BE2C (cell line): ENCODE data around the gene AIMP2.
"Not testable (repeated sequence)": the region's sequence is repeated elsewhere in the genome, so short reads cannot be mapped to it uniquely, and the experiment has no call there.

Experiments
- DNase-seq: peaks from one replicate; pipeline ENCODE4 v3.0.0-alpha.2; 2020
- H3K27me3 ChIP-seq: fragments of 250-450 bp; sonication (Bioruptor Pico); 2 replicates; pipeline ENCODE4 v1.5.1; 2020; ENCODE audit warnings: mild to moderate bottlenecking
- H3K36me3 ChIP-seq: fragments of 250-450 bp; sonication (Bioruptor Pico); 2 replicates; pipeline ENCODE4 v1.5.1; 2020; ENCODE audit warnings: mild to moderate bottlenecking
- H3K4me1 ChIP-seq: fragments of 250-450 bp; sonication (Bioruptor Pico); 2 replicates; pipeline ENCODE4 v1.5.1; 2020
- H3K4me3 ChIP-seq: 2 replicates; pipeline ENCODE4 v1.5.1; 2011; ENCODE audit warnings: low read depth, low read length
- H3K9me3 ChIP-seq: fragments of 250-450 bp; sonication (Bioruptor Pico); 2 replicates; pipeline ENCODE4 v1.5.1; 2020
- TF ChIP-seq, protein P1 (sequence below): IDR thresholded peaks from 2 replicates; pipeline ENCODE4 v1.5.1; 2012; ENCODE audit warnings: mild to moderate bottlenecking, low read depth, low read length

AIMP2 gene

DNA sequence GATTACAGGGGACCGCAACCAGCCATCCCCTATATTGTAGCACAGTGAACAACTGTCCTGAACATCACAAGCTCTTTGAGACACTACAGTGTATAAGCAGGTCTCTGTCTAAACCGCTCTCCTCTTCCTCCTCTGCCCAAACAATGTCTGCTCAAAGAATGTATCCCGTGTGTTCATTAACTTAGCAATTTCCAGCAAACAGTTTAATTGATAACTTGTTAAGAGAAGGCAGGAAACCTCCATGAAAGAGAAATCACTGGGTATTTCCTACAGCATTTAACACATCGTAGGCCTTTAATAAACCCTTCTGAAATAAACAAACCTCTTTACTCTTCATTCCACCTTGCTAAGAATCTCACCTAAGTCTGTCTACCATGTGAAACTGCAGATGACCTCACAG, 1.7 kb upstream of the AIMP2 start:
- H3K9me3 ChIP-seq = no peaks in the 10 kb centered on the region
- no peaks in the 10 kb centered on the region for H3K27me3 ChIP-seq
- TF ChIP-seq, protein P1, sequence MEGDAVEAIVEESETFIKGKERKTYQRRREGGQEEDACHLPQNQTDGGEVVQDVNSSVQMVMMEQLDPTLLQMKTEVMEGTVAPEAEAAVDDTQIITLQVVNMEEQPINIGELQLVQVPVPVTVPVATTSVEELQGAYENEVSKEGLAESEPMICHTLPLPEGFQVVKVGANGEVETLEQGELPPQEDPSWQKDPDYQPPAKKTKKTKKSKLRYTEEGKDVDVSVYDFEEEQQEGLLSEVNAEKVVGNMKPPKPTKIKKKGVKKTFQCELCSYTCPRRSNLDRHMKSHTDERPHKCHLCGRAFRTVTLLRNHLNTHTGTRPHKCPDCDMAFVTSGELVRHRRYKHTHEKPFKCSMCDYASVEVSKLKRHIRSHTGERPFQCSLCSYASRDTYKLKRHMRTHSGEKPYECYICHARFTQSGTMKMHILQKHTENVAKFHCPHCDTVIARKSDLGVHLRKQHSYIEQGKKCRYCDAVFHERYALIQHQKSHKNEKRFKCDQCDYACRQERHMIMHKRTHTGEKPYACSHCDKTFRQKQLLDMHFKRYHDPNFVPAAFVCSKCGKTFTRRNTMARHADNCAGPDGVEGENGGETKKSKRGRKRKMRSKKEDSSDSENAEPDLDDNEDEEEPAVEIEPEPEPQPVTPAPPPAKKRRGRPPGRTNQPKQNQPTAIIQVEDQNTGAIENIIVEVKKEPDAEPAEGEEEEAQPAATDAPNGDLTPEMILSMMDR = no peak
- H3K36me3 ChIP-seq = peaks cover 16% of the 10 kb centered on the region
- H3K4me3 ChIP-seq = no peak overlapping the region
- no peak for DNase-seq
- H3K4me1 ChIP-seq = no peaks in the 10 kb centered on the region; the same call in 1 of the 2 replicates

DNA sequence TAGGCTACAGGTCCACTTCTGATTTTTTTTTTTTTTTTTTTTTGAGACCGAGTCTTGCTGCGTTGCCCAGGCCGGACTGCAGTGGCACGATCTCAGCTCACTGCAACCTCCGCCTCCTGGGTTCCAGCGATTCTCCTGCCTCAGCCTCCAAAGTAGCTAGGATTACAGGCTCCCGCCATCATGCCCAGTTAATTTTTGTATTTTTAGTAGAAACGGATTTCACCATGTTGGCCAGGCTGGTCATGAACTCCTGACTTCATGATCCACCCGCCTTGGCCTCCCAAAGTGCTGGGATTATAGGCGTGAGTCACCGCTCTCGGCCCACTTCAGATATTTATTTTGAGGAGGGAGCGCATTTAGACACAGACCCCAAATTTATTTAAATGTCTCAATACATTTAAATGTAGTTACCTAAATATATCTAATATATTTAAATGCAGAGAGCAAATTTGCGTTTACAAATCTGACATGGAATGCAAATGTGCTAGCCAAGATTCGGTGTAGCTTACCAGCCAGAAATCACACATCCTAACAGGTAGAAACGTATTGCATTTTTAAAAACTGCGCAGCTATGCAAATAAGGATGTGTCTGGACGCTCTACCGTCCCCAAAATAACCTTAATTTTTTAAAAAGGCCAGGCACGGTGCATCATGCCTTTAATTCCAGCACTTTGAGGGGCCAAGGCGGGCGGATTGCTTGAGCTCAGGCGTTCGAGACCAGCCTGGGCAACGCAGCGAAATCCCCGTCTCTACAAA, 1.1 kb upstream of the AIMP2 start:
- peak overlapping the region; percentile 62 for H3K4me3 ChIP-seq
- H3K27me3 ChIP-seq, H3K9me3 ChIP-seq, H3K4me1 ChIP-seq, DNase-seq: not testable (repeated sequence)
- H3K36me3 ChIP-seq = peaks cover 22% of the 10 kb centered on the region

DNA sequence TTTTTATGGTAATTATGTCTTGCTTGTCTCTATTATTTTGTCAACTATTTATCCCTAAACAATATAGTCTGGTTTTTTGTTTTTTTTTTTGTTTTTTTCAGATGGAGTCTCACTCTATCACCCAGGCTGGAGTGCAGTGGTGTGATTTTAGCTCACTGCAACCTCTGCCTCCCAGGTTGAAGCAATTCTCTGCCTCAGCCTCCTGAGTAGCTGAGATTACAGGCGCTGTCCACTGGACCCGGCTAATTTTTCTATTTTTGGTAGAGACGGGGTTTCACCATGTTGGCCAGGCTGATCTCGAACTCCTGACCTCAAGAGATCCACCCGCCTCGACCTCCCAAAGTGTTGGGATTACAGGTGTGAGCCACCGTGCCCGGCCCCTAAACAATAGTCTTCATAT, 1.3 kb downstream of the AIMP2 start:
- DNase-seq, H3K9me3 ChIP-seq, H3K4me1 ChIP-seq, H3K27me3 ChIP-seq: not testable (repeated sequence)
- Histone ChIP-seq H3K36me3 (peaks cover 34% of the 10 kb centered on the region), H3K4me3 (peak overlapping the region; percentile 62)

DNA sequence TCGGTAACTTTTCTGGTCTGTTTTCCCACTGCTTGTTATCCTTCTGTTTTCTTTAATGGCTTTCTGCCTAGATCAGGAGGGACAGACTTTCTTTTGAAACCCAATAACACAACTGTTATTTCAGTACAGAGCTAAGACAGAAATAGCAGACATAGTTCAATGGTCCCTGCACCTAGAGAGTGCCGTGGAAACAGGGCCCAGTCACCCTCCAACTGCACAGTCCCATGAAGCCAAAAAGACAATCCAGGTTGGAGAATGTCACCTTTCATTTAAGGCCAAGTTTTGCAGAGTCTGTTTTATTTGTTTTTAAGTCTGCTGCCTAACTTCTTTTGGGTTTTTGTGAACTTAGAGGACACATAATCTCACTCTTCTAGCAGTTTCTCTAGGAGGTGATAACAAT, 2.5 kb downstream of the AIMP2 start:
- Histone ChIP-seq H3K4me1 (no peaks in the 10 kb centered on the region; the same call in 1 of the 2 replicates), H3K27me3 (no peaks in the 10 kb centered on the region), H3K4me3 (no peak overlapping the region), H3K9me3 (no peaks in the 10 kb centered on the region), H3K36me3 (peaks cover 45% of the 10 kb centered on the region)
- TF ChIP-seq, protein P1 = no peak
- no peak for DNase-seq

DNA sequence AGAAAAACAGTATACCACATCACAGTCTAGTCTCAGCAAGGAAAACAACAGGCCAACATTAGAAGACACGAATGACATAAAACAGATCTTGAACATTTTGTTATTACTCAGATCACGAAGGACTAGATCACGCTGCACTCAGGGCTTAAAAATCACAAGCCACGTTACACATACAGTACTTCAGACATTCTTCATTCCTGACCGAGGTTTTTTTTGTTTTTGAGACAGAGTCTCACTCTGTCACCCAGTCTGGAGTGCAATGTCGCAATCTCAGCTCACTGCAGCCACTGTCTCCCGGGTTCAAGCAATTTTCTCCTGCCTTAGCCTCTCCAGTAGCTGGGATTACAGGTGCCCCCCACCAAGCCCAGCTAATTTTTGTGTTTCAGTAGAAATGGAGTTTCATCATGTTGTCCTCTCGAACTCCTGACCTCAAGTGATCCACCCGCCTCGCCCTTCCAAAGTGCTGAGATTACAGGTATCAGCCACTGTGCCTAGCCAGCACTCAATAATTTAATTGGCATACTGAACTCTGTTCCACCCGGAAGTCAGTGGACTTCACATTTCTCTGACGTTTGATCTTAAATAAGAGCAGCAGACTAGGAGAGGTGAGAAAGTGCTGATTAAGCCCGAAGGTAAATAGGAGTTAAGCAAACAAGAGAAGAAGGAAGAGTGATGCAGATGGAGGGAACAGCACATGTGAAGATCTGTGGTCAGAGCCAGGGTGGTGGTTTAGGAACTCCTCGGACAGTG, 3.5 kb downstream of the AIMP2 start:
- H3K36me3 ChIP-seq = peaks cover 55% of the 10 kb centered on the region
- no peaks in the 10 kb centered on the region; the same call in 1 of the 2 replicates for H3K4me1 ChIP-seq
- TF ChIP-seq, protein P1 = no peak
- H3K27me3 ChIP-seq = no peaks in the 10 kb centered on the region
- no peaks in the 10 kb centered on the region for H3K9me3 ChIP-seq
- no peak overlapping the region for H3K4me3 ChIP-seq
- no peak for DNase-seq

DNA sequence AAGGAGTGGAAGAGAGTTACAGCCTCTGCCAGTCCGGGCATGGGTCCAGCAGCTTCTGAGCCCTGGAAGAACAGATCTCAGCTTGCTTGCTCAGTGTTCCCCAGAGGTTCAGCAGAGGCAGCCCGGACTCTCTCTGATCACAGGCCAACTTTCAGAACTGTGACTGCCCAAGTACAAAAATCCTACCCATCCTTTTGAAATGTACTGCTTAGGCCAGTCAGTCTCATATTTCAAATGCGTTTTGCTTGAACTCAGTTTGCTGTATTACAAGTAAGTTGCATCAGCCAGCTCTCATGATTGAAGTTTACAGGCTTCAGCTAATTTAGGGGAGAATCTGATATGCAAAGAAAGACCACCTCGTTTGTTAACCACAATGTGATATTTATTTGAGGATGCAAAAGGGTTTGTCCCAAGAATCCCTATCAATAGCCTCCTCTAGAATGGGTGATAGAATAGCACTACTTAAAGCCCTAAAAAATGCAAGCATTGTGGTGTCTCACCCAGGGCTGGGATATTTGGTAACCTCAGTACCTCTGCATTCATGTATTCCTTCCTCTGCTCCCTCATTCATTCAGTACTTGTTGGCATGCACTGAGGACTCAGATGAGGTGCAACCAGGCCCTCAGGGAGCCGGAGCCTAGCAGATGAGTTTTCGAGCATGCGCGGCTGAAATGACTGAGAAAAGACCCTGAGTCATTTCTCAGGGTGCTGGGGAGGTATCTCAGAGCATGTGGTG, 7.0 kb downstream of the AIMP2 start:
- no peaks in the 10 kb centered on the region for H3K27me3 ChIP-seq
- peak; percentile 56 for DNase-seq
- H3K9me3 ChIP-seq = no peaks in the 10 kb centered on the region
- no peaks in the 10 kb centered on the region; the same call in 1 of the 2 replicates for H3K4me1 ChIP-seq
- no peak overlapping the region for H3K4me3 ChIP-seq
- peaks cover 79% of the 10 kb centered on the region for H3K36me3 ChIP-seq
- TF ChIP-seq, protein P1 = no peak
